Mesothelial cell of epicardium (in vitro differentiated cells): ENCODE data around the gene ST3GAL3. TPM values are rescaled to one million over a fixed set of nuclear protein-coding genes. Genes with fewer than 3 reads are reported as not detected.

Experiments
- DNase-seq, 2 experiments: peaks; one replicate each; pipeline ENCODE4 v3.0.0; 2021; ENCODE audit warnings: low spot score in 2 of 2; ENCODE audit not compliant: unreplicated experiment in 2 of 2
- H3K27ac Mint-ChIP-seq: 2 replicates; pipeline ENCODE4 v1.8.0; 2021; ENCODE audit warnings: mixed read lengths
- H3K27me3 Mint-ChIP-seq: 2 replicates; pipeline ENCODE4 v1.8.0; 2021; ENCODE audit warnings: low read depth, mixed read lengths
- H3K36me3 Mint-ChIP-seq: 2 replicates; pipeline ENCODE4 v1.8.0; 2021; ENCODE audit warnings: mixed read lengths
- H3K4me1 Mint-ChIP-seq: 2 replicates; pipeline ENCODE4 v1.8.0; 2021; ENCODE audit warnings: mixed read lengths
- H3K4me3 Mint-ChIP-seq: 2 replicates; pipeline ENCODE4 v1.8.0; 2021; ENCODE audit warnings: mild to moderate bottlenecking, moderate library complexity, mixed read lengths
- H3K9me3 Mint-ChIP-seq: 2 replicates; pipeline ENCODE4 v1.8.0; 2021; ENCODE audit warnings: mixed read lengths
- total RNA-seq: library from RNA; stranded (reverse); gene quantifications from 3 replicates; pipeline ENCODE4 v1.2.1, GENCODE V29; 2021
- TF ChIP-seq, protein P1 (sequence below): fragments of 200-600 bp; sonication (generic); IDR thresholded peaks from one replicate; pipeline ENCODE4 v1.5.0; 2021; ENCODE audit warnings: antibody characterized with exemption; ENCODE audit not compliant: unreplicated experiment

The ST3GAL3 gene
- total RNA-seq, 1 donor from 2014 or later, result 31.0 TPM

DNA sequence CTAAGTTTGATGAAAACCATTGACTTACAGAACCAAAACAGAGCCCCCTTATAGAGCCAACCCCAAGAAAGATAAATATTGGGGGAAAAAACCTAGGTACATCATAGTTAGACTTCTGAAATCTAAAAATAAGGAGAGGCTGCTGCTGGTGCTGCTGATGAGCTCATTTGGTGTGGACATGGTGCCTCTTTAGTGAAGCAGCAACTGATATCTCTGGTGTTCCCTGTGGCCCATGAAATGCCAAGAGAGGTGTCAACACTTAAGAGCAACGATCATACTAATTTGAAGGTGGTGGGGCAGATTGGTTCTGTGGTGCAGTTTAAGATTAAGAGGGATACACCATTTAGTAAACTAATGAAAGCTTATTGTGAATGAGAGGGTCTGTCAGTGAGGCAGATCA, 35.9 kb downstream of the ST3GAL3 start:
- TF ChIP-seq, protein P1, sequence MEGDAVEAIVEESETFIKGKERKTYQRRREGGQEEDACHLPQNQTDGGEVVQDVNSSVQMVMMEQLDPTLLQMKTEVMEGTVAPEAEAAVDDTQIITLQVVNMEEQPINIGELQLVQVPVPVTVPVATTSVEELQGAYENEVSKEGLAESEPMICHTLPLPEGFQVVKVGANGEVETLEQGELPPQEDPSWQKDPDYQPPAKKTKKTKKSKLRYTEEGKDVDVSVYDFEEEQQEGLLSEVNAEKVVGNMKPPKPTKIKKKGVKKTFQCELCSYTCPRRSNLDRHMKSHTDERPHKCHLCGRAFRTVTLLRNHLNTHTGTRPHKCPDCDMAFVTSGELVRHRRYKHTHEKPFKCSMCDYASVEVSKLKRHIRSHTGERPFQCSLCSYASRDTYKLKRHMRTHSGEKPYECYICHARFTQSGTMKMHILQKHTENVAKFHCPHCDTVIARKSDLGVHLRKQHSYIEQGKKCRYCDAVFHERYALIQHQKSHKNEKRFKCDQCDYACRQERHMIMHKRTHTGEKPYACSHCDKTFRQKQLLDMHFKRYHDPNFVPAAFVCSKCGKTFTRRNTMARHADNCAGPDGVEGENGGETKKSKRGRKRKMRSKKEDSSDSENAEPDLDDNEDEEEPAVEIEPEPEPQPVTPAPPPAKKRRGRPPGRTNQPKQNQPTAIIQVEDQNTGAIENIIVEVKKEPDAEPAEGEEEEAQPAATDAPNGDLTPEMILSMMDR, result no peak
- H3K9me3 Mint-ChIP-seq, result no peaks in the 10 kb centered on the region
- no peaks in the 10 kb centered on the region for H3K4me1 Mint-ChIP-seq
- H3K36me3 Mint-ChIP-seq, result peaks cover 6% of the 10 kb centered on the region
- H3K27ac Mint-ChIP-seq, result no peak overlapping the region
- no peaks in the 10 kb centered on the region for H3K27me3 Mint-ChIP-seq
- no peak for DNase-seq
- H3K4me3 Mint-ChIP-seq, result no peak overlapping the region

DNA sequence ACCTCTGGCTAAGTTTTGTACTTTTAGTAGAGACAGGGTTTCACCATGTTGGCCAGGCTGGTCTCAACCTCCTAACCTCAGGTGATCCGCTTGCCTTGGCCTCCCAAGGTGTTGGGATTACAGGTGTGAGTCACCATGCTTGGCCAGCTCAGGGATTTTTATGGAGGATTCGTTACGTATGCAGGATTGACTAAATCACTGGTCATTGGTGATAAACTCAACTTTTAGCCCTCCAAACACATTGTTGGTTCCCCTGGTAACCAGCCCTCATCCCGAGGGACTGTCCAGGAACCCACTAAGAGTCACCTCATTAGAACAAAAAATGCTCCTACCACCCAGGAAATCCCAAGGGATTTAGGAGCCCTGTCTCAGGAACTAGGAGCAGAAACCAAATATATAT, 40.4 kb downstream of the ST3GAL3 start:
- peaks cover 11% of the 10 kb centered on the region for H3K36me3 Mint-ChIP-seq
- no peaks in the 10 kb centered on the region for H3K4me1 Mint-ChIP-seq
- H3K4me3 Mint-ChIP-seq, result no peak overlapping the region
- DNase-seq, result no peak
- TF ChIP-seq, protein P1, result no peak
- H3K9me3 Mint-ChIP-seq, result peaks cover 8% of the 10 kb centered on the region
- no peaks in the 10 kb centered on the region for H3K27me3 Mint-ChIP-seq
- no peak overlapping the region for H3K27ac Mint-ChIP-seq

DNA sequence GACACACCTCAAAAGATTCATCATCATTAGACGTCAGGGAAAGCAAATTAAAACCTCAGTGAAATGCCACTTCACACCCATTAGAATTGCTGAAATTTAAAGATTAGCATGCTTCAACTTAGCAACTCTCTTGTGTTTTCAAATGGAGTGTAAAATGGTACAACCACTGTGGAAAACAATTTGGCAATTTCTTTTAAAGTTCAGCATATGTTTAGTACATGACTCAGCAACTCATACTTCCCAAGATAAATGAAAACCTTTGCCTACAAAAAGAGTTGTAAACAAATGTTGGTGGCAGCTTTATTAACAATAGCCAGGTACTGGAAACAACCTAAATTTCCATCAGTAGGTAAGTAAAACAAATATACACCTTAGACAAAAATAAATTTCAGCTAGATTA, 42.7 kb downstream of the ST3GAL3 start:
- H3K9me3 Mint-ChIP-seq, result peaks cover 8% of the 10 kb centered on the region
- no peak overlapping the region for H3K27ac Mint-ChIP-seq
- no peak for DNase-seq
- peaks cover 2% of the 10 kb centered on the region for H3K4me1 Mint-ChIP-seq
- H3K27me3 Mint-ChIP-seq, result no peaks in the 10 kb centered on the region
- TF ChIP-seq, protein P1, result no peak
- no peak overlapping the region for H3K4me3 Mint-ChIP-seq
- peaks cover 11% of the 10 kb centered on the region for H3K36me3 Mint-ChIP-seq

DNA sequence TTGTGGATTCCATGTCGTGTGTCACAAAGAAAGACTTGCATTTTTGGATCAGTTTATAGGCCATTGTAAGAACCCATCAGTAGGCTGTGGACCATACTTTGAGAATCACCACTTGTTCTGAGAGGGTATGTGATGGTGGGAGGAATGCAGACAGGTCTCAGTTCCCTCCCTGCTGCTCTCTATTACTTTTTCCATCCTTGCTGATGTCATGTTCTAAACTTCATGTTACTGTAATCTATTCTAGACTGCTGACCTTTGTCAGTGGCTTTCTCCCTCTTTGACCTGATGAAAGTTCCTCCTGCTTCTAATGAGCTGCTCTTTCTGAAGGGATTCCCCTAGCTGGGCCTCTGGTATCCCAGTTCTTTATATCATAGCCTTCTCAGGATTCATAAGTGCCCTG, 46.1 kb downstream of the ST3GAL3 start:
- Mint-ChIP-seq H3K9me3 (peaks cover 8% of the 10 kb centered on the region), H3K36me3 (peaks cover 6% of the 10 kb centered on the region), H3K27ac (no peak overlapping the region), H3K27me3 (no peaks in the 10 kb centered on the region), H3K4me3 (no peak overlapping the region), H3K4me1 (peaks cover 2% of the 10 kb centered on the region)
- no peak for DNase-seq
- TF ChIP-seq, protein P1, result no peak

DNA sequence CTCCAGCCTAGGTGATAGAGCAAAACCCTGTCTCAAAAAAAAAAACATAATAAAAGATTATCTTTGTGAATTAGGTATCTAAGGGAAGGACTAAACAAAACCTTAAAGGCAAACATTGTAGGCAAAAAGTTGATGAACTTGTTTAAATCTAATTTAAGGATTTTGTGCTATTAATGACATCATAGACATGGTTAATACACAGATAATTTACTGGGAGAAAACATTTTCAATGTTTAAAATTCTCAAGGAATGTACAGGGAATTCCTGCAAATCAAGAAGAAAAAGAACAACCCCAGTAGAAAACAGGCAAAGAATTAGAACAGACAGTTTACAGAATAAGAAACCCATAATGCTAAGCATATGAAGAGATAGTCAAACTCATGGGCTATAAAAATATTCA, 47.6 kb downstream of the ST3GAL3 start:
- no peak overlapping the region for H3K4me3 Mint-ChIP-seq
- TF ChIP-seq, protein P1, result no peak
- no peaks in the 10 kb centered on the region for H3K9me3 Mint-ChIP-seq
- no peaks in the 10 kb centered on the region for H3K27me3 Mint-ChIP-seq
- no peak for DNase-seq
- peak overlapping the region; percentile 37 for H3K27ac Mint-ChIP-seq
- H3K36me3 Mint-ChIP-seq, result no peaks in the 10 kb centered on the region
- H3K4me1 Mint-ChIP-seq, result peaks cover 2% of the 10 kb centered on the region

DNA sequence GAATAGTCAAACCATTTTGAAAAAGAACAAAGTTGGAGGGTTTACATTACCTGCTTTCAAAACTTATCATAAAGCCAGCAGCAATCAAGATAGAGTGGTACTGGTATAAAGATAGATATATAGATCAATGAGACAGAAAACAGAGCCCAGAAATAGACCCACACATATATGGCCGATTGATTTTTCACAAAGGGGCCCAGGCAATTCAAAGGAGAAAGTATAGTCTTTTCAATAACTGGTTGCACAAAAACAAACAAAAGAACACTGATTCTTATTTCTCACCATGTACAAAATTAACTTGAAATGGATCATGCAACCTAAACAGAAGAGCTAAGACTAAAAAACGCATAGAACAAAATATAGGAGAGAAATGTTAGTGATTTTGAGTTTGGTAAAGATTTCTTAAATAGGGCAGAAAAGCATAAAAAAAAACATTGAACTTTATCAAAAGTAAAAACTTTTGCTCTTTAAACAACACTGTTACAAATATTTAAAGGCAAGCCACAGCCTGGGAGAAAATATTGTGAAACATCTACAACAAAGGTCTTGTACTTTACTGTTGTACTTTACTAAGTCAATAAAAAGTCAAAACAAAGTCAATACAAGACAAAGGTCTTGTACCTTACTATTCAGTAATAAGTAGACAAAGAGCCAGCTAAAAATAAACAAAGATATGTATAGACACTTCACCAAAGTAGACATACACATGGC, 50.2 kb downstream of the ST3GAL3 start:
- DNase-seq, result no peak
- Mint-ChIP-seq H3K36me3 (no peaks in the 10 kb centered on the region), H3K9me3 (no peaks in the 10 kb centered on the region), H3K27ac (no peak overlapping the region), H3K27me3 (no peaks in the 10 kb centered on the region), H3K4me1 (peaks cover 2% of the 10 kb centered on the region), H3K4me3 (no peak overlapping the region)
- TF ChIP-seq, protein P1, result no peak
